Measurements from ENCODE around the gene PALM3.
A peak's percentile ranks its signal among the peaks of the same experiment; 100 is the strongest.

Gene PALM3

DNA sequence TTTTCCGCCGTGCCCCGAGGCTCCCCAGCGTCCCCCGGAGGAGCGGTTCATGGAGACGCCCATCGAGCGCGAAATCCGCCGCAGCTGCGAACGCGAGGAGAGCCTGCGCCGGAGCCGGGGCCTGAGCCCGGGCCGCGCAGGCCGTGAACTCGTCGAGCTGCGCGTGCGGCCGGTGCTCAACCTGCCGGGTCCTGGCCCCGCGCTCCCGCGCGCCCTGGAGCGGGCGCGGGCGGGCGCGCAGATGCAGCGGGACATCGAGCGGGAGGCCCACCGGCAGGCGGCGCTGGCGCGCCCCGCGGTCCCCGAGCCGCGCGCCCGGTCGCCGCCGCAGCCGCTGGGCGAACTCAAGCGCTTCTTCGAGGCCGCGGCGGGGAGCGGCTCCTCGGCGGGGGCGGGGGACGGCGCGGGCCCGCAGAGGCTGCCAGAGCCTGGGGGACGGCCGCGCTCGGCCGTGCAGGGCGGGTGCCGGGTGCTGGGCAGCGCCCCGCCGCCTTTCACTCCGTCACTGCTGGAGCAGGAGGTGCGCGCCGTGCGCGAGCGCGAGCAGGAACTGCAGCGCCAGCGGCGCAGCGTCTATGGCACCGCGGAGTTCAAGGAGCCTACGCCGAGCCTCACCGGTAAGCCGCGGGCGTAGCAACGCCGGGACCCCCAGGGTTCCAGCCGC, 11.5 kb upstream of the PALM3 start:
- peak; percentile 28 for TF ChIP-seq FOXP2 (optimal IDR thresholded peaks at IDR 0.05; ENCODE audit: borderline replicate concordance, extremely low read depth, extremely low read length, insufficient read depth)
- no peak for TF ChIP-seq TAF1 (IDR thresholded peaks at IDR 0.05; ENCODE audit: borderline replicate concordance, insufficient read depth, low read length)

DNA sequence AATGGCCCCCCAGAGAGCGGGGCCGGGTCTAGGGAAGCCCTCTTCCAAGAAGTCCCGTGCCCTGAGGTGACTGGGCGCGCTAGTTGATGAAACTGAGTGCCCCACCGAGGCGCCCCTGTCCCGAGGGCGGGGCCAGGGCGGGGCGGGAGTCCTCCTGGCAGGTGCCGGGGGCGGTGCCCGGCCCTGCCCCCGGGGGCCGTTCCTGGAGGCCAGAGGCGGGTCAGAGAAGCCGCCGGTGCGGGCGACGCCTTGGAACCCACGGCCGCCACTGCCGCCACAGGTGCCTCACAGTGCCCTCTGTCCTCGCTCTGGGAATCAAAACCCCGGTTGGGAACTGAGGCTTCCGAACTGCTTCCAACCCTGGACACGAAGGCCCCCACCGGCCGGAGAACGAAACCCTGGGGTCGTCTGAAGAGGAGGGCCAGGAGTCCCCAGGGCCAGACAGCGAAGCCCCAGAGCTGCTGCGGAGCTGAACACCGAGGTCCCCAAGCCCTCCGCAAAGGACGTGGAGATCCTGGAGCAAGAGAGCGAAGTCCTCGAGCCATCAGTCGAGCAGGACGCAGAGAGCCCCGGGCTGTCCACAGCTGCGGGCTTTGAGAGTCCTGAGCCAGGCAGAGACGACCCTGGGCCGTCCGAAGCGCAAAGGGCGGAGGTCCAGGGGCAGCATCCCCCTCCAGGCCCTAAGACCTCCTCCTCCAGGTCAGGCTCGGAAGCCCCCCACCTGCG, 10.8 kb upstream of the PALM3 start, which contains the start of gene MISP3:
Gene MISP3, plus strand, starts transcription at position 252 of the 726 bp plus-strand sequence. CDS start 524 bp downstream, outside the sequence.
- TF ChIP-seq TAF1 (IDR thresholded peaks at IDR 0.05; ENCODE audit: borderline replicate concordance, insufficient read depth, low read length) (no peak), SIN3A (IDR thresholded peaks at IDR 0.05; ENCODE audit: borderline replicate concordance, insufficient read depth, low read length) (no peak), POLR2AphosphoS5 (IDR thresholded peaks at IDR 0.05; ENCODE audit: low read depth, low read length) (no peak), FOXP2 (optimal IDR thresholded peaks at IDR 0.05; ENCODE audit: borderline replicate concordance, extremely low read depth, extremely low read length, insufficient read depth) (no peak)
- TF ChIP-seq, protein P1, sequence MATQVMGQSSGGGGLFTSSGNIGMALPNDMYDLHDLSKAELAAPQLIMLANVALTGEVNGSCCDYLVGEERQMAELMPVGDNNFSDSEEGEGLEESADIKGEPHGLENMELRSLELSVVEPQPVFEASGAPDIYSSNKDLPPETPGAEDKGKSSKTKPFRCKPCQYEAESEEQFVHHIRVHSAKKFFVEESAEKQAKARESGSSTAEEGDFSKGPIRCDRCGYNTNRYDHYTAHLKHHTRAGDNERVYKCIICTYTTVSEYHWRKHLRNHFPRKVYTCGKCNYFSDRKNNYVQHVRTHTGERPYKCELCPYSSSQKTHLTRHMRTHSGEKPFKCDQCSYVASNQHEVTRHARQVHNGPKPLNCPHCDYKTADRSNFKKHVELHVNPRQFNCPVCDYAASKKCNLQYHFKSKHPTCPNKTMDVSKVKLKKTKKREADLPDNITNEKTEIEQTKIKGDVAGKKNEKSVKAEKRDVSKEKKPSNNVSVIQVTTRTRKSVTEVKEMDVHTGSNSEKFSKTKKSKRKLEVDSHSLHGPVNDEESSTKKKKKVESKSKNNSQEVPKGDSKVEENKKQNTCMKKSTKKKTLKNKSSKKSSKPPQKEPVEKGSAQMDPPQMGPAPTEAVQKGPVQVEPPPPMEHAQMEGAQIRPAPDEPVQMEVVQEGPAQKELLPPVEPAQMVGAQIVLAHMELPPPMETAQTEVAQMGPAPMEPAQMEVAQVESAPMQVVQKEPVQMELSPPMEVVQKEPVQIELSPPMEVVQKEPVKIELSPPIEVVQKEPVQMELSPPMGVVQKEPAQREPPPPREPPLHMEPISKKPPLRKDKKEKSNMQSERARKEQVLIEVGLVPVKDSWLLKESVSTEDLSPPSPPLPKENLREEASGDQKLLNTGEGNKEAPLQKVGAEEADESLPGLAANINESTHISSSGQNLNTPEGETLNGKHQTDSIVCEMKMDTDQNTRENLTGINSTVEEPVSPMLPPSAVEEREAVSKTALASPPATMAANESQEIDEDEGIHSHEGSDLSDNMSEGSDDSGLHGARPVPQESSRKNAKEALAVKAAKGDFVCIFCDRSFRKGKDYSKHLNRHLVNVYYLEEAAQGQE (IDR thresholded peaks at IDR 0.05; ENCODE audit: insufficient read depth in 1 of 2, low read depth in 2 of 2, low read length in 2 of 2): no peak

GRCh38 chr19:14070268-14071050, 8.6 kb upstream of the PALM3 start:
- no peak for TF ChIP-seq POLR2AphosphoS5 (IDR thresholded peaks at IDR 0.05; ENCODE audit: low read depth, low read length)

DNA sequence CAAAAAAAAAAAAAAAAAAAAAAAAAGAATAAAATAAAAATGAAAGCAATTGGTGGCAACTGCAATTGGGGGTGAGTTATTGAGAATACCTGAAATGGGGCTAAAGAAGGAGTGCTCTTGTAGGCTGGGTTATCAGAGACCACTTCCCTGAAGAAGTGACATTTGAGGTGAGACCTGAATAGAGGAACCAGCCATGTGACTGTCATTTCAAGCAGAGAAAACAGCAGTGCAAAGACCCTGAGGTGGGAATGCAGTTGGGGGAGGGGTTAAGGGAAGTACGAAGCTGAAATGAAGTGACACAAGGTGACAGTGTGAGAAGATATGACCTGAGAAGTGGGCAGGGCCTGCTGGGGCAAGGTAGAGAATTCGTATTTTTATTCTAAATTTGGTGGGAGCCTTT, 4.3 kb upstream of the PALM3 start:
- no peak for TF ChIP-seq FOXP2 (optimal IDR thresholded peaks at IDR 0.05; ENCODE audit: borderline replicate concordance, extremely low read depth, extremely low read length, insufficient read depth)

DNA sequence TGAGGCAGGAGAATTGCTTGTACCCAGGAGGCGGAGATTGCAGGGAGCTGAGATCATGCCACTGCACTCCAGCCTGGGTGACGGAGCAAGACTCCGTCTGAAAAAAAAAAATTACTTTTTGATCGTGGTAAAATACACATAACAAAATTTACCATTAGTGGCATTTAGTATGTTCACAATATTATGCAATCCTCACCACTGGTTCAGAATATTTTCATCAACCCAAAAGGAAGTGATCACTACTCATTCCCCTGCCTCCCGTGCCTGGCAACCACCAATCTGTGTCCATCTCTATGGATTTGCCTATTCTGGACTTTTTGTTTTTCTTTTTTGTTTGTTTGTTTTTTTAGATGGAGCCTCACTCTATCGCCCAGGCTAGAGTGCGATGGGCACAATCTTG, 1.2 kb upstream of the PALM3 start:
- TF ChIP-seq SIN3A (IDR thresholded peaks at IDR 0.05; ENCODE audit: borderline replicate concordance, insufficient read depth, low read length): no peak
- no peak for TF ChIP-seq TAF1 (IDR thresholded peaks at IDR 0.05; ENCODE audit: borderline replicate concordance, insufficient read depth, low read length)
- no peak for TF ChIP-seq FOXP2 (optimal IDR thresholded peaks at IDR 0.05; ENCODE audit: borderline replicate concordance, extremely low read depth, extremely low read length, insufficient read depth)
- TF ChIP-seq POLR2AphosphoS5 (IDR thresholded peaks at IDR 0.05; ENCODE audit: low read depth, low read length): no peak
- TF ChIP-seq, protein P1 (IDR thresholded peaks at IDR 0.05; ENCODE audit: insufficient read depth in 1 of 2, low read depth in 2 of 2, low read length in 2 of 2): no peak

DNA sequence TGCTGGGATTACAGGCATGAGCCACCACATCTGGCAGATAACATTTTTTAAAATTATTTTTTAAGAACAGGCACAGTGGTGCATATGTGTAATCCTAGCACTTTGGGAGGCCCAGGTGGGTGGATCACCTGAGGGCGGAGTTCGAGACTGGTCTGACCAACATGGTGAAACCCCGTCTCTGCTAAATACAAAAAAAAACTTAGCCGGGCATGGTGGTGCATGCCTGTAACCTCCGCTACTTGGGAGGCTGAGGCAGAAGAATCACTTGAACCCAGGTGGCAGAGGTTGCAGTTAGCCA, 631 bp upstream of the PALM3 start:
- no peak for TF ChIP-seq POLR2AphosphoS5 (IDR thresholded peaks at IDR 0.05; ENCODE audit: low read depth, low read length)
- no peak for TF ChIP-seq SIN3A (IDR thresholded peaks at IDR 0.05; ENCODE audit: borderline replicate concordance, insufficient read depth, low read length)
- TF ChIP-seq, protein P1 (IDR thresholded peaks at IDR 0.05; ENCODE audit: insufficient read depth in 1 of 2, low read depth in 2 of 2, low read length in 2 of 2): no peak
- no peak for TF ChIP-seq TAF1 (IDR thresholded peaks at IDR 0.05; ENCODE audit: borderline replicate concordance, insufficient read depth, low read length)
- no peak for TF ChIP-seq FOXP2 (optimal IDR thresholded peaks at IDR 0.05; ENCODE audit: borderline replicate concordance, extremely low read depth, extremely low read length, insufficient read depth)

Data from PFSK-1 (cell line).